Measurements from ENCODE around the gene RHEB.

RHEB gene

GRCh38 chr7:151470711-151471110 lies 49.0 kb downstream of the RHEB start:
- no peak for DNase-seq (ENCODE audit: low read depth)

- DNase-seq (ENCODE audit: low read depth) = no peak
These were observed 50.4 kb downstream of the RHEB start for GRCh38 chr7:151469281-151469680.

- no peak for DNase-seq (ENCODE audit: low read depth)
These were observed 51.3 kb downstream of the RHEB start for GRCh38 chr7:151468217-151469018.

- DNase-seq (ENCODE audit: low read depth) = no peak
These were observed 54.5 kb downstream of the RHEB start for GRCh38 chr7:151465169-151465568.

GRCh38 chr7:151462306-151462779 lies 57.4 kb downstream of the RHEB start:
- DNase-seq (ENCODE audit: low read depth) = no peak

- no peak for DNase-seq (ENCODE audit: low read depth)
These were observed 57.8 kb downstream of the RHEB start for GRCh38 chr7:151461942-151462230.

- DNase-seq (ENCODE audit: low read depth) = no peak
These were observed 58.4 kb downstream of the RHEB start for GRCh38 chr7:151461096-151461941.

- DNase-seq (ENCODE audit: low read depth) = no peak
These were observed 59.2 kb downstream of the RHEB start for GRCh38 chr7:151460474-151460855.

- peak; percentile 84 for DNase-seq (ENCODE audit: low read depth)
These were observed 59.8 kb downstream of the RHEB start for GRCh38 chr7:151459726-151460473.

GRCh38 chr7:151457534-151457933 lies 62.2 kb downstream of the RHEB start:
- DNase-seq (ENCODE audit: low read depth) = no peak

GRCh38 chr7:151456782-151457181 lies 62.9 kb downstream of the RHEB start:
- DNase-seq (ENCODE audit: low read depth) = no peak

- no peak for DNase-seq (ENCODE audit: low read depth)
These were observed 63.4 kb downstream of the RHEB start for GRCh38 chr7:151456276-151456675.

GRCh38 chr7:151455690-151456089 lies 64.0 kb downstream of the RHEB start:
- DNase-seq (ENCODE audit: low read depth) = no peak

GRCh38 chr7:151454932-151455530 lies 64.7 kb downstream of the RHEB start:
- no peak for DNase-seq (ENCODE audit: low read depth)

GRCh38 chr7:151454305-151454704 lies 65.4 kb downstream of the RHEB start:
- no peak for DNase-seq (ENCODE audit: low read depth)

GRCh38 chr7:151453326-151453791 lies 66.3 kb downstream of the RHEB start:
- no peak for DNase-seq (ENCODE audit: low read depth)

GRCh38 chr7:151452680-151453325 lies 66.9 kb downstream of the RHEB start:
- DNase-seq (ENCODE audit: low read depth) = no peak

GRCh38 chr7:151451626-151452571 lies 67.8 kb downstream of the RHEB start:
- no peak for DNase-seq (ENCODE audit: low read depth)

- DNase-seq (ENCODE audit: low read depth) = no peak
These were observed 68.5 kb downstream of the RHEB start for GRCh38 chr7:151451156-151451555.

- no peak for DNase-seq (ENCODE audit: low read depth)
These were observed 69.7 kb downstream of the RHEB start for GRCh38 chr7:151449990-151450389.
